Measurements from ENCODE around the gene ABCA1.
"Not testable (repeated sequence)": the region's sequence is repeated elsewhere in the genome, so short reads cannot be mapped to it uniquely, and the experiment has no call there.

GRCh38 chr9:104922748-104923147, 5.2 kb downstream of the ABCA1 start:
- not testable (repeated sequence) for TF ChIP-seq POLR2A (IDR thresholded peaks at IDR 0.05)
- TF ChIP-seq, protein P1, sequence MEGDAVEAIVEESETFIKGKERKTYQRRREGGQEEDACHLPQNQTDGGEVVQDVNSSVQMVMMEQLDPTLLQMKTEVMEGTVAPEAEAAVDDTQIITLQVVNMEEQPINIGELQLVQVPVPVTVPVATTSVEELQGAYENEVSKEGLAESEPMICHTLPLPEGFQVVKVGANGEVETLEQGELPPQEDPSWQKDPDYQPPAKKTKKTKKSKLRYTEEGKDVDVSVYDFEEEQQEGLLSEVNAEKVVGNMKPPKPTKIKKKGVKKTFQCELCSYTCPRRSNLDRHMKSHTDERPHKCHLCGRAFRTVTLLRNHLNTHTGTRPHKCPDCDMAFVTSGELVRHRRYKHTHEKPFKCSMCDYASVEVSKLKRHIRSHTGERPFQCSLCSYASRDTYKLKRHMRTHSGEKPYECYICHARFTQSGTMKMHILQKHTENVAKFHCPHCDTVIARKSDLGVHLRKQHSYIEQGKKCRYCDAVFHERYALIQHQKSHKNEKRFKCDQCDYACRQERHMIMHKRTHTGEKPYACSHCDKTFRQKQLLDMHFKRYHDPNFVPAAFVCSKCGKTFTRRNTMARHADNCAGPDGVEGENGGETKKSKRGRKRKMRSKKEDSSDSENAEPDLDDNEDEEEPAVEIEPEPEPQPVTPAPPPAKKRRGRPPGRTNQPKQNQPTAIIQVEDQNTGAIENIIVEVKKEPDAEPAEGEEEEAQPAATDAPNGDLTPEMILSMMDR (IDR thresholded peaks at IDR 0.05), result not testable (repeated sequence)

Measured in right lobe of liver (tissue), 4 donors.